Endothelial cell of umbilical vein (primary cell): Measurements from ENCODE around the gene AJUBA. TPM values are rescaled to one million over a fixed set of nuclear protein-coding genes. Genes with fewer than 3 reads are reported as not detected.

Source experiments
- BruUV-seq: library from RNA; stranded (reverse); fragments of 400-500 nt; replicated peaks from 2 replicates; lab custom pipeline; 2021; lab: Mats Ljungman, UMichigan
- CTCF ChIA-PET: fragments of 300-600, 350-600 bp; sonication (Branson Sonifier 250); formaldehyde crosslinking; loops from one replicate; lab custom pipeline; 2021; ENCODE audit warnings: antibody characterized with exemption, inconsistent platforms; lab: Charles Lee
- POLR2A ChIA-PET: fragments of 300-600, 350-600 bp; sonication (Branson Sonifier 250); formaldehyde crosslinking; loops from one replicate; lab custom pipeline; 2021; ENCODE audit warnings: antibody characterized with exemption, inconsistent platforms; lab: Charles Lee
- DNase-seq: peaks from one replicate; pipeline ENCODE4 v3.0.0-alpha.2; 2011; ENCODE audit warnings: low read depth, low spot score
- FAIRE-seq: peaks from 2 replicates; lab custom pipeline; 2011; peaks lifted over from hg19 to GRCh38; lab: Jason Lieb, UNC
- H2AFZ ChIP-seq: 2 replicates; pipeline ENCODE4 v1.6.0; 2012; ENCODE audit warnings: low read depth, low read length, control low read depth, inconsistent platforms
- H3K27ac ChIP-seq: 2 replicates; pipeline ENCODE4 v1.5.1; 2011; ENCODE audit warnings: low read depth, mild to moderate bottlenecking, control low read depth, low read length, moderate library complexity; ENCODE audit not compliant: insufficient read depth
- H3K27me3 ChIP-seq, 2 experiments: 2 replicates each; pipeline versions ENCODE4 v1.6.0 to v1.6.1; 2011; ENCODE audit warnings: low read length in 2 of 2, mixed read lengths in 1 of 2; ENCODE audit not compliant: control insufficient read depth in 2 of 2, insufficient read depth in 2 of 2
- H3K36me3 ChIP-seq, 2 experiments: 2 replicates in 1 of 2; 3 replicates in 1 of 2; pipeline ENCODE4 v1.5.1; 2011; ENCODE audit warnings: low read length in 2 of 2, mild to moderate bottlenecking in 1 of 2, moderate library complexity in 1 of 2; ENCODE audit not compliant: control insufficient read depth in 2 of 2, insufficient read depth in 2 of 2; ENCODE audit errors: extremely low read depth in 1 of 2
- H3K4me1 ChIP-seq: 3 replicates; pipeline ENCODE4 v1.5.1; 2011; ENCODE audit warnings: mild to moderate bottlenecking, low read length; ENCODE audit not compliant: control insufficient read depth, insufficient read depth; ENCODE audit errors: extremely low read depth
- H3K4me2 ChIP-seq: 2 replicates; pipeline ENCODE4 v1.6.1; 2011; ENCODE audit warnings: low read length, control low read depth, mixed read lengths; ENCODE audit not compliant: insufficient read depth
- H3K4me3 ChIP-seq, 3 experiments: fragments of 200-600 bp in 1 of 3; sonication (generic), shearing (Covaris generic) in 1 of 3; replicated peaks in 1 of 3; 2 replicates each; pipeline ENCODE4 v1.5.1; 2011 to 2016; ENCODE audit warnings: control low read depth in 3 of 3, low read length in 3 of 3, mild to moderate bottlenecking in 2 of 3, inconsistent platforms in 1 of 3, low read depth in 1 of 3, moderate library complexity in 1 of 3; ENCODE audit not compliant: insufficient read depth in 1 of 3
- H3K79me2 ChIP-seq: 2 replicates; pipeline ENCODE4 v1.6.0; 2012; ENCODE audit warnings: low read length, inconsistent platforms; ENCODE audit not compliant: control insufficient read depth, insufficient read depth
- H3K9ac ChIP-seq: replicated peaks from 2 replicates; pipeline ENCODE3; 2011; ENCODE audit warnings: low read length, control low read depth; ENCODE audit not compliant: insufficient read depth; ENCODE audit errors: extremely low read depth
- H3K9me1 ChIP-seq: replicated peaks from 3 replicates; pipeline ENCODE4 v1.6.0; 2011; ENCODE audit warnings: mild to moderate bottlenecking, low read length; ENCODE audit not compliant: control insufficient read depth, insufficient read depth; ENCODE audit errors: extremely low read depth
- H3K9me3 ChIP-seq: replicated peaks from 2 replicates; pipeline ENCODE4 v1.5.1; 2012; ENCODE audit warnings: low read length, inconsistent platforms; ENCODE audit not compliant: control insufficient read depth, insufficient read depth
- H4K20me1 ChIP-seq: replicated peaks from 2 replicates; pipeline ENCODE3; 2011; ENCODE audit warnings: mild to moderate bottlenecking, low read length; ENCODE audit not compliant: control insufficient read depth, insufficient read depth; ENCODE audit errors: extremely low read depth
- EZH2 ChIP-seq: IDR thresholded peaks from 2 replicates; pipeline ENCODE4 v1.6.1; 2012; ENCODE audit warnings: borderline replicate concordance, low read depth, mild to moderate bottlenecking, moderate library complexity, low read length, inconsistent platforms; ENCODE audit not compliant: severe bottlenecking
- FOS ChIP-seq: IDR thresholded peaks from 2 replicates; pipeline ENCODE4 v1.6.1; 2011; ENCODE audit warnings: mild to moderate bottlenecking, low read length, moderate library complexity, borderline replicate concordance; ENCODE audit not compliant: insufficient read depth
- GATA2 ChIP-seq: IDR thresholded peaks from 2 replicates; pipeline ENCODE4 v1.7.0; 2011; ENCODE audit warnings: low read depth, mild to moderate bottlenecking, moderate library complexity, mixed read lengths, low read length; ENCODE audit not compliant: insufficient read length, insufficient read depth
- JUN ChIP-seq: IDR thresholded peaks from 2 replicates; pipeline ENCODE4 v1.6.1; 2011; ENCODE audit warnings: borderline replicate concordance, low read depth; ENCODE audit not compliant: insufficient read length, insufficient read depth
- MYC ChIP-seq: IDR thresholded peaks from one replicate; pipeline ENCODE4 v1.6.1; 2011; ENCODE audit warnings: mild to moderate bottlenecking, low read depth, low read length
- POLR2A ChIP-seq: IDR thresholded peaks from 2 replicates; pipeline ENCODE4 v1.6.1; 2012; ENCODE audit warnings: low read depth, mild to moderate bottlenecking, control low read depth, low read length
- POLR2AphosphoS5 ChIP-seq: IDR thresholded peaks from 2 replicates; pipeline ENCODE4 v1.6.1; 2012; ENCODE audit warnings: low read depth, mild to moderate bottlenecking, control low read depth, low read length, moderate library complexity; ENCODE audit not compliant: insufficient read depth
- dilution Hi-C: fragments of 300-500 bp; cut with MboI; formaldehyde crosslinking; loops from one replicate; pipeline ENCODE4 v1.15.0; 2019; ENCODE audit warnings: low sequenced_read_pairs; ENCODE audit not compliant: extremely low pct_ligation_motif_present
- intact Hi-C: fragments of 100-400 bp; cut with micrococcal nuclease; formaldehyde crosslinking; loops from one replicate; pipeline ENCODE4 v1.10.0; 2022
- polyA plus RNA-seq, 4 experiments: library from polyadenylated mRNA; depleted of rRNA in 3 of 4; stranded (reverse) in 3 of 4; unstranded in 1 of 4; fragments of >200 nt; gene quantifications; 2 replicates each; pipeline versions ENCODE4 v1.2.1 to v1.2.3, GENCODE V29; 2011 to 2012; ENCODE audit warnings: missing spikeins in 1 of 4
- total RNA-seq: library from RNA; stranded (reverse); gene quantifications from 2 replicates; pipeline ENCODE4 v1.2.3, GENCODE V29; 2021
- TF ChIP-seq, protein P1 (sequence below): IDR thresholded peaks from 2 replicates; pipeline ENCODE4 v1.6.1; 2011; ENCODE audit not compliant: insufficient read depth, insufficient read length
- TF ChIP-seq, protein P2 (sequence below), 2 donors: IDR thresholded peaks; 1 replicate in 1 of 2; 2 replicates in 1 of 2; pipeline ENCODE4 v1.5.1; 2011; ENCODE audit warnings: low read length in 2 of 2, mild to moderate bottlenecking in 2 of 2, moderate library complexity in 2 of 2, control low read depth in 1 of 2, inconsistent platforms in 1 of 2, low read depth in 1 of 2; ENCODE audit not compliant: insufficient read depth in 1 of 2; ENCODE audit errors: extremely low read depth in 1 of 2

The AJUBA gene
- total and polyA plus RNA-seq, 2 donors (not counting 3 experiments of a cell fraction or from before 2014, with no cell fraction given) = 50.0 to 61.7 TPM

GRCh38 chr14:23024612-23025075 is 42.3 kb upstream of the AJUBA start:
- no peak overlapping the region for H3K27ac ChIP-seq
- H3K4me2 ChIP-seq = no peak overlapping the region
- peaks cover 4% of the 10 kb centered on the region for H3K4me1 ChIP-seq
- H3K36me3 ChIP-seq = peaks cover 8 to 12% of the 10 kb centered on the region in 2 experiments
- CTCF ChIA-PET = interaction anchor here (0.7 to 5.0 kb wide), 6 partner anchors 10 to 44 kb away, joined by 3 to 32 read pairs (median 6); partner anchors contain the start of genes AJUBA and CDH24
- POLR2A ChIA-PET = no interaction called here
- dilution Hi-C loops = no loop called here
- H3K9ac ChIP-seq = no peak overlapping the region
- H4K20me1 ChIP-seq = no peaks in the 10 kb centered on the region
- FAIRE-seq (no peak), DNase-seq (no peak)
- no peaks in the 10 kb centered on the region for H3K27me3 ChIP-seq
- H2AFZ ChIP-seq = no peak overlapping the region
- H3K9me1 ChIP-seq = no peaks in the 10 kb centered on the region
- TF ChIP-seq EZH2 (no peak), GATA2 (no peak), MYC (no peak), POLR2AphosphoS5 (no peak), POLR2A (no peak), JUN (no peak), FOS (no peak)
- TF ChIP-seq, protein P1, sequence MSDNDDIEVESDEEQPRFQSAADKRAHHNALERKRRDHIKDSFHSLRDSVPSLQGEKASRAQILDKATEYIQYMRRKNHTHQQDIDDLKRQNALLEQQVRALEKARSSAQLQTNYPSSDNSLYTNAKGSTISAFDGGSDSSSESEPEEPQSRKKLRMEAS = no peak
- TF ChIP-seq, protein P2, sequence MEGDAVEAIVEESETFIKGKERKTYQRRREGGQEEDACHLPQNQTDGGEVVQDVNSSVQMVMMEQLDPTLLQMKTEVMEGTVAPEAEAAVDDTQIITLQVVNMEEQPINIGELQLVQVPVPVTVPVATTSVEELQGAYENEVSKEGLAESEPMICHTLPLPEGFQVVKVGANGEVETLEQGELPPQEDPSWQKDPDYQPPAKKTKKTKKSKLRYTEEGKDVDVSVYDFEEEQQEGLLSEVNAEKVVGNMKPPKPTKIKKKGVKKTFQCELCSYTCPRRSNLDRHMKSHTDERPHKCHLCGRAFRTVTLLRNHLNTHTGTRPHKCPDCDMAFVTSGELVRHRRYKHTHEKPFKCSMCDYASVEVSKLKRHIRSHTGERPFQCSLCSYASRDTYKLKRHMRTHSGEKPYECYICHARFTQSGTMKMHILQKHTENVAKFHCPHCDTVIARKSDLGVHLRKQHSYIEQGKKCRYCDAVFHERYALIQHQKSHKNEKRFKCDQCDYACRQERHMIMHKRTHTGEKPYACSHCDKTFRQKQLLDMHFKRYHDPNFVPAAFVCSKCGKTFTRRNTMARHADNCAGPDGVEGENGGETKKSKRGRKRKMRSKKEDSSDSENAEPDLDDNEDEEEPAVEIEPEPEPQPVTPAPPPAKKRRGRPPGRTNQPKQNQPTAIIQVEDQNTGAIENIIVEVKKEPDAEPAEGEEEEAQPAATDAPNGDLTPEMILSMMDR (IDR thresholded peaks at IDR 0.05; ENCODE audit: extremely low read depth in 1 of 2, insufficient read depth in 1 of 2, low read depth in 1 of 2, low read length in 2 of 2) = no peak
- no peak overlapping the region for H3K4me3 ChIP-seq
- BruUV-seq = no TSS peak
- H3K9me3 ChIP-seq = no peaks in the 10 kb centered on the region
- intact Hi-C loops = no loop called here
- peaks cover 10% of the 10 kb centered on the region for H3K79me2 ChIP-seq
